DMS153 treated with DMSO at 0.1 percent for 48 hours (cell line): ENCODE measurements around the gene TSHR.
A peak's percentile ranks its signal among the peaks of the same experiment; 100 is the strongest.
"Not testable (repeated sequence)": the region's sequence is repeated elsewhere in the genome, so short reads cannot be mapped to it uniquely, and the experiment has no call there.

Experiments used
- DNase-seq: peaks from one replicate; lab custom pipeline; 2025; ENCODE audit not compliant: unreplicated experiment; lab: John Stamatoyannopoulos, UW

The TSHR gene

GRCh38 chr14:80955416-80955941 is at the start of gene TSHR:
TSS of gene TSHR (plus strand) at chr14:80955621. CDS start at chr14:80955681, 60 bp downstream.
- no peak for DNase-seq

- no peak for DNase-seq
Measured at GRCh38 chr14:80906336-80906735, 49.1 kb upstream of the TSHR start.

GRCh38 chr14:80906946-80907345 is 48.5 kb upstream of the TSHR start:
- no peak for DNase-seq

- DNase-seq: not testable (repeated sequence)
Measured at GRCh38 chr14:80912013-80912412, 43.4 kb upstream of the TSHR start.

- no peak for DNase-seq
Measured at GRCh38 chr14:80919622-80920021, 35.8 kb upstream of the TSHR start.

GRCh38 chr14:80923368-80923767 is 32.1 kb upstream of the TSHR start:
- DNase-seq: no peak

GRCh38 chr14:80924365-80925103 is 30.9 kb upstream of the TSHR start:
- DNase-seq: no peak

GRCh38 chr14:80926397-80927082 is 28.9 kb upstream of the TSHR start:
- DNase-seq: no peak

GRCh38 chr14:80927083-80927989 is 28.1 kb upstream of the TSHR start:
- no peak for DNase-seq

- DNase-seq: no peak
Measured at GRCh38 chr14:80930095-80930494, 25.3 kb upstream of the TSHR start.

- DNase-seq: no peak
Measured at GRCh38 chr14:80930836-80931389, 24.5 kb upstream of the TSHR start.

GRCh38 chr14:80933282-80933681 is 22.1 kb upstream of the TSHR start:
- DNase-seq: no peak

GRCh38 chr14:80933686-80934085 is 21.7 kb upstream of the TSHR start:
- no peak for DNase-seq

GRCh38 chr14:80940146-80940545 is 15.3 kb upstream of the TSHR start:
- DNase-seq: no peak

- DNase-seq: peak; percentile 96
Measured at GRCh38 chr14:80941241-80942185, 13.9 kb upstream of the TSHR start, which contains the start of gene CEP128. TSS of gene CEP128 (minus strand) at chr14:80941738.

- DNase-seq: no peak
Measured at GRCh38 chr14:80942191-80942600, 13.2 kb upstream of the TSHR start.

- no peak for DNase-seq
Measured at GRCh38 chr14:80944861-80945617, 10.4 kb upstream of the TSHR start.

- no peak for DNase-seq
Measured at GRCh38 chr14:80946187-80946586, 9.2 kb upstream of the TSHR start.

GRCh38 chr14:80946797-80947196 is 8.6 kb upstream of the TSHR start:
- no peak for DNase-seq
